Endothelial cell of umbilical vein (primary cell): ENCODE results near the gene COL4A1. TPM values are rescaled to one million over a fixed set of nuclear protein-coding genes. Genes with fewer than 3 reads are reported as not detected.

Experiments
- BruUV-seq: library from RNA; stranded (reverse); fragments of 400-500 nt; replicated peaks from 2 replicates; lab custom pipeline; 2021; lab: Mats Ljungman, UMichigan
- CTCF ChIA-PET: fragments of 300-600, 350-600 bp; sonication (Branson Sonifier 250); formaldehyde crosslinking; loops from one replicate; lab custom pipeline; 2021; ENCODE audit warnings: antibody characterized with exemption, inconsistent platforms; lab: Charles Lee
- POLR2A ChIA-PET: fragments of 300-600, 350-600 bp; sonication (Branson Sonifier 250); formaldehyde crosslinking; loops from one replicate; lab custom pipeline; 2021; ENCODE audit warnings: antibody characterized with exemption, inconsistent platforms; lab: Charles Lee
- DNase-seq: peaks from one replicate; pipeline ENCODE4 v3.0.0-alpha.2; 2011; ENCODE audit warnings: low read depth, low spot score
- FAIRE-seq: peaks from 2 replicates; lab custom pipeline; 2011; peaks lifted over from hg19 to GRCh38; lab: Jason Lieb, UNC
- H2AFZ ChIP-seq: 2 replicates; pipeline ENCODE4 v1.6.0; 2012; ENCODE audit warnings: low read depth, low read length, control low read depth, inconsistent platforms
- H3K27ac ChIP-seq: 2 replicates; pipeline ENCODE4 v1.5.1; 2011; ENCODE audit warnings: low read depth, mild to moderate bottlenecking, control low read depth, low read length, moderate library complexity; ENCODE audit not compliant: insufficient read depth
- H3K27me3 ChIP-seq, 2 experiments: 2 replicates each; pipeline versions ENCODE4 v1.6.0 to v1.6.1; 2011; ENCODE audit warnings: low read length in 2 of 2, mixed read lengths in 1 of 2; ENCODE audit not compliant: control insufficient read depth in 2 of 2, insufficient read depth in 2 of 2
- H3K36me3 ChIP-seq, 2 experiments: 2 replicates in 1 of 2; 3 replicates in 1 of 2; pipeline ENCODE4 v1.5.1; 2011; ENCODE audit warnings: low read length in 2 of 2, mild to moderate bottlenecking in 1 of 2, moderate library complexity in 1 of 2; ENCODE audit not compliant: control insufficient read depth in 2 of 2, insufficient read depth in 2 of 2; ENCODE audit errors: extremely low read depth in 1 of 2
- H3K4me1 ChIP-seq: 3 replicates; pipeline ENCODE4 v1.5.1; 2011; ENCODE audit warnings: mild to moderate bottlenecking, low read length; ENCODE audit not compliant: control insufficient read depth, insufficient read depth; ENCODE audit errors: extremely low read depth
- H3K4me2 ChIP-seq: 2 replicates; pipeline ENCODE4 v1.6.1; 2011; ENCODE audit warnings: low read length, control low read depth, mixed read lengths; ENCODE audit not compliant: insufficient read depth
- H3K4me3 ChIP-seq, 3 experiments: fragments of 200-600 bp in 1 of 3; sonication (generic), shearing (Covaris generic) in 1 of 3; replicated peaks in 1 of 3; 2 replicates each; pipeline ENCODE4 v1.5.1; 2011 to 2016; ENCODE audit warnings: control low read depth in 3 of 3, low read length in 3 of 3, mild to moderate bottlenecking in 2 of 3, inconsistent platforms in 1 of 3, low read depth in 1 of 3, moderate library complexity in 1 of 3; ENCODE audit not compliant: insufficient read depth in 1 of 3
- H3K79me2 ChIP-seq: 2 replicates; pipeline ENCODE4 v1.6.0; 2012; ENCODE audit warnings: low read length, inconsistent platforms; ENCODE audit not compliant: control insufficient read depth, insufficient read depth
- H3K9ac ChIP-seq: replicated peaks from 2 replicates; pipeline ENCODE3; 2011; ENCODE audit warnings: low read length, control low read depth; ENCODE audit not compliant: insufficient read depth; ENCODE audit errors: extremely low read depth
- H3K9me1 ChIP-seq: replicated peaks from 3 replicates; pipeline ENCODE4 v1.6.0; 2011; ENCODE audit warnings: mild to moderate bottlenecking, low read length; ENCODE audit not compliant: control insufficient read depth, insufficient read depth; ENCODE audit errors: extremely low read depth
- H3K9me3 ChIP-seq: replicated peaks from 2 replicates; pipeline ENCODE4 v1.5.1; 2012; ENCODE audit warnings: low read length, inconsistent platforms; ENCODE audit not compliant: control insufficient read depth, insufficient read depth
- H4K20me1 ChIP-seq: replicated peaks from 2 replicates; pipeline ENCODE3; 2011; ENCODE audit warnings: mild to moderate bottlenecking, low read length; ENCODE audit not compliant: control insufficient read depth, insufficient read depth; ENCODE audit errors: extremely low read depth
- CTCF ChIP-seq, 2 donors: IDR thresholded peaks; 1 replicate in 1 of 2; 2 replicates in 1 of 2; pipeline ENCODE4 v1.5.1; 2011; ENCODE audit warnings: low read length in 2 of 2, mild to moderate bottlenecking in 2 of 2, moderate library complexity in 2 of 2, control low read depth in 1 of 2, inconsistent platforms in 1 of 2, low read depth in 1 of 2; ENCODE audit not compliant: insufficient read depth in 1 of 2; ENCODE audit errors: extremely low read depth in 1 of 2
- EZH2 ChIP-seq: IDR thresholded peaks from 2 replicates; pipeline ENCODE4 v1.6.1; 2012; ENCODE audit warnings: borderline replicate concordance, low read depth, mild to moderate bottlenecking, moderate library complexity, low read length, inconsistent platforms; ENCODE audit not compliant: severe bottlenecking
- FOS ChIP-seq: IDR thresholded peaks from 2 replicates; pipeline ENCODE4 v1.6.1; 2011; ENCODE audit warnings: mild to moderate bottlenecking, low read length, moderate library complexity, borderline replicate concordance; ENCODE audit not compliant: insufficient read depth
- GATA2 ChIP-seq: IDR thresholded peaks from 2 replicates; pipeline ENCODE4 v1.7.0; 2011; ENCODE audit warnings: low read depth, mild to moderate bottlenecking, moderate library complexity, mixed read lengths, low read length; ENCODE audit not compliant: insufficient read length, insufficient read depth
- JUN ChIP-seq: IDR thresholded peaks from 2 replicates; pipeline ENCODE4 v1.6.1; 2011; ENCODE audit warnings: borderline replicate concordance, low read depth; ENCODE audit not compliant: insufficient read length, insufficient read depth
- MYC ChIP-seq: IDR thresholded peaks from one replicate; pipeline ENCODE4 v1.6.1; 2011; ENCODE audit warnings: mild to moderate bottlenecking, low read depth, low read length
- POLR2A ChIP-seq: IDR thresholded peaks from 2 replicates; pipeline ENCODE4 v1.6.1; 2012; ENCODE audit warnings: low read depth, mild to moderate bottlenecking, control low read depth, low read length
- POLR2AphosphoS5 ChIP-seq: IDR thresholded peaks from 2 replicates; pipeline ENCODE4 v1.6.1; 2012; ENCODE audit warnings: low read depth, mild to moderate bottlenecking, control low read depth, low read length, moderate library complexity; ENCODE audit not compliant: insufficient read depth
- dilution Hi-C: fragments of 300-500 bp; cut with MboI; formaldehyde crosslinking; loops from one replicate; pipeline ENCODE4 v1.15.0; 2019; ENCODE audit warnings: low sequenced_read_pairs; ENCODE audit not compliant: extremely low pct_ligation_motif_present
- intact Hi-C: fragments of 100-400 bp; cut with micrococcal nuclease; formaldehyde crosslinking; loops from one replicate; pipeline ENCODE4 v1.10.0; 2022
- polyA plus RNA-seq, 4 experiments: library from polyadenylated mRNA; depleted of rRNA in 3 of 4; stranded (reverse) in 3 of 4; unstranded in 1 of 4; fragments of >200 nt; gene quantifications; 2 replicates each; pipeline versions ENCODE4 v1.2.1 to v1.2.3, GENCODE V29; 2011 to 2012; ENCODE audit warnings: missing spikeins in 1 of 4
- total RNA-seq: library from RNA; stranded (reverse); gene quantifications from 2 replicates; pipeline ENCODE4 v1.2.3, GENCODE V29; 2021
- TF ChIP-seq, protein P1 (sequence below): IDR thresholded peaks from 2 replicates; pipeline ENCODE4 v1.6.1; 2011; ENCODE audit not compliant: insufficient read depth, insufficient read length

The COL4A1 gene
- total and polyA plus RNA-seq, 2 donors (not counting 3 experiments of a cell fraction or from before 2014, with no cell fraction given): 384 to 1,119 TPM

DNA sequence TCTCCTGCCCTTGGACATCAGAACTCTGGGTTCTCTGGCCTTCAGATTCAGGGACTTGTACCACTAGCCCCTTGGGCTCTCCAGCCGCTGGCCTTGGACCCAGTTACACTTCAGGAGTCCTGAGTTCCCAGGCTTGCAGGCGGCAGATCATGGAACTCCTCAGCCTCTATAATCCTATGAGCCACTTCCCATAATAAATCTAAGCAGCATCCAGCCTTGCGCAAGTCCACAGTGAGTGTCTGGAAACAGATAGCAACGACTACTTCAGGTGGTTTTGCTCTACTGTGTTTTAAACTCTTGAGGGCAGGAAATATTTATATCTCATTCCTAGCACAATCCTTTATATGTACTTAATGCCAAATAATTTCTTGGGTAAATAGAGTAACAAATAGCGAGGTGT is 92.3 kb downstream of the COL4A1 start:
- no TSS peak for BruUV-seq
- FAIRE-seq (no peak), DNase-seq (no peak)
- intact Hi-C loops (no loop called here), dilution Hi-C loops (no loop called here)
- H3K79me2 ChIP-seq: peaks cover 18% of the 10 kb centered on the region
- CTCF ChIA-PET: no interaction called here
- H3K27me3 ChIP-seq: no peaks in the 10 kb centered on the region
- peaks cover 18% of the 10 kb centered on the region for H3K4me1 ChIP-seq
- H3K4me3 ChIP-seq: no peak overlapping the region
- H4K20me1 ChIP-seq: no peaks in the 10 kb centered on the region
- TF ChIP-seq EZH2 (no peak), POLR2A (no peak), GATA2 (no peak), FOS (no peak), MYC (no peak), JUN (no peak), CTCF (IDR thresholded peaks at IDR 0.05; ENCODE audit: extremely low read depth in 1 of 2, insufficient read depth in 1 of 2, low read depth in 1 of 2, low read length in 2 of 2) (no peak), POLR2AphosphoS5 (no peak)
- TF ChIP-seq, protein P1, sequence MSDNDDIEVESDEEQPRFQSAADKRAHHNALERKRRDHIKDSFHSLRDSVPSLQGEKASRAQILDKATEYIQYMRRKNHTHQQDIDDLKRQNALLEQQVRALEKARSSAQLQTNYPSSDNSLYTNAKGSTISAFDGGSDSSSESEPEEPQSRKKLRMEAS: no peak
- H2AFZ ChIP-seq: no peak overlapping the region
- H3K27ac ChIP-seq: no peak overlapping the region
- H3K9ac ChIP-seq: no peak overlapping the region
- POLR2A ChIA-PET: no interaction called here
- peaks cover 12 to 23% of the 10 kb centered on the region in 2 experiments for H3K36me3 ChIP-seq
- no peaks in the 10 kb centered on the region for H3K9me3 ChIP-seq
- no peak overlapping the region for H3K4me2 ChIP-seq
- no peaks in the 10 kb centered on the region for H3K9me1 ChIP-seq
